GM08714 (cell line): ENCODE measurements around the gene HMG20B.
A peak's percentile ranks its signal among the peaks of the same experiment; 100 is the strongest.

ENCODE experiments used
- H3K4me3 ChIP-seq: fragments of 200-500 bp; sonication (Bioruptor generic); 2 replicates; pipeline ENCODE4 v1.5.1; 2014; ENCODE audit warnings: mild to moderate bottlenecking, low read length, inconsistent platforms
- ZNF274 ChIP-seq: IDR thresholded peaks from 2 replicates; pipeline ENCODE4 v1.6.1; 2012; ENCODE audit warnings: mild to moderate bottlenecking, low read depth, low read length

Gene HMG20B

DNA sequence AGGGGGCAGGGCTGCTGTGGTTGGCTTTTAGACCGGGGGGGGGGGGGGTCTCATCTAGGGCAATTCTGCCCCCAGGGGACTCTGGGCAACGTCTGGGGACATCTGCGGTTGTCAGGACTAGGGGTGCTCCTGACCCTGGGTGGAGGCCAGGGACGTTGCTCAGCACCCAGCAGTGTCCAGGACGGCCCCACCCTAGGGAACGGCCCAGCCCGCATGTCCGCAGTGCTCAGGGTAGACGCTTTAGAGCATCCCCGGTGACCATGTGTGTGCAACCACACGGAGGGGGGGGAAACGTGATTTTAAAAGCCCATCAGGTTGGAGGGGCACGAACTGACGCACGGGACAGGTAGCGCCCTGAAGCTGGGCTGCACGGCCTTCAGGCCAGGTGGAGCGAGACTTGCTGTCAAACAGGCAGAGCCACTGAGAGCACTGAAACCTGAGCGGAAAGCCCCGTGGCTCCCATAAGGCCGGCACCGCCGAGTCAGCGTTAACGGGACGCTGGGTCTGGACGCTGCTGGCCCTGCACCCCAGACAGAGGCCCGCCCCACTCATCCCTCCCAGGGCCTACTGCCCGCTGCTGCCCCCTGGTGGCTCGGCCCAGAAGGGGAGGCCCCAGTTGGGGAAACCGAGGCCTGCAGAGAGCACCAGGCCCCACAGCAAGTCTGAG lies 45.5 kb downstream of the HMG20B start:
- no peak overlapping the region for H3K4me3 ChIP-seq

DNA sequence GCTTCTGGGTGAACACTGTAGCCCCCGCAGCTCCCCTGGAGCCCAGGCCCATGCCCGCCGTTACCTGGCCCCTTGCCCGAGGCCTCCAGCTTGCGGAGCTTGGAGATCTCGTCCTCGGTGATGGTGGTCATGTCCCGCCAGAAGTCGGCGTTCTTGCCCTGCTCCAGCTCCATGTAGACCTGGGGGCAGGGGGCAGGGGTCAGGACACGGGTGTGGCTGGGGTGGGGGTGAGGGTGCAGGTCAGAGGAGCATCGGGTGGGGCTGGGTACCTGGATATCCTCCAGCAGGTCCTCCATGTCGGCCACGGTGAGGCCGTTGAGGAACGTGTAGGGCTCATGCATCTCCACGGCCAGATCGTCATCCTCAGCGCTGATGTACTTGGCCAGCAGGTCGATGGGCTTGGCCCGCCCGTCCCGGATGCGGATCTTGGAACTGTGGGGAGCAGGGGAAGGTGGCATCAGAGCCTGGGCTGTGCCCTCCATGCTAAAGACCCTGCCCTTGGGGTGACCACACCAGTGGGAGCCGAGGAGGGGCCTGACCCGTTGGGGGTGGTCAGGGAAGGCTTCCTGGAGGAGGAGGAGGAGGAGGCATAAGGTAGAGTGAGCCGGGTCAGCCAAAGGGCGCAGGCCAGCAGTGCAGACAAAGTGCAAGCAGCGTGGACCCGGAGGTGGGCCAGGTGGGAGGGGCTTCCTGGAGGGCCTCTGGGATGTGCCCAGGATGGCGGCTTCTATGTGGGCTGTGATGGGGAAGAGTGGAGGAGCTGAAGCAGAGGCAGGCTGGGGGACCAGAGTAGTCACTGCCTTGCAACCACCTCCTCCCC lies 46.3 kb downstream of the HMG20B start:
- no peak overlapping the region for H3K4me3 ChIP-seq
- no peak for TF ChIP-seq ZNF274

More for the DNA sequence above, 45.5 kb downstream of the HMG20B start:
- TF ChIP-seq ZNF274: no peak

DNA sequence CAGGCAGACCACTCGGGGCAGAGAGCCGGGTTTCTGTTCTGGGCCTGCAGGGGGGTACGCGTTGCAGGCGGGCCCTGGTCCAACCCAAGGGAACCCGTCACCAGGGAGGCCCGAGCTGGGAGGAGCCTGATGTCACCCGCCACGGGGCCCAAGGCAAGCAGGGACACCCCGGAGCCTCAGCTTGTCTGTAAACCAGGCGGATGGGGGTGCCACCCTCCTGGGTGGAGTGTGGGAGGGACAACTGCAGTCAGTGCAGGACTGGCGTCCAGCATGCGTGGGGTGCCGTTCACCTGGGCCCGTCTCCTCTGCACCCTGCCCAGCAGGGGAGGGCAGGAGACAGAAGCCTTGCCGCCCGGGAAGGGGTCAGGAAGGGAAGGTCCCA lies 46.9 kb downstream of the HMG20B start:
- TF ChIP-seq ZNF274: no peak
- no peak overlapping the region for H3K4me3 ChIP-seq

DNA sequence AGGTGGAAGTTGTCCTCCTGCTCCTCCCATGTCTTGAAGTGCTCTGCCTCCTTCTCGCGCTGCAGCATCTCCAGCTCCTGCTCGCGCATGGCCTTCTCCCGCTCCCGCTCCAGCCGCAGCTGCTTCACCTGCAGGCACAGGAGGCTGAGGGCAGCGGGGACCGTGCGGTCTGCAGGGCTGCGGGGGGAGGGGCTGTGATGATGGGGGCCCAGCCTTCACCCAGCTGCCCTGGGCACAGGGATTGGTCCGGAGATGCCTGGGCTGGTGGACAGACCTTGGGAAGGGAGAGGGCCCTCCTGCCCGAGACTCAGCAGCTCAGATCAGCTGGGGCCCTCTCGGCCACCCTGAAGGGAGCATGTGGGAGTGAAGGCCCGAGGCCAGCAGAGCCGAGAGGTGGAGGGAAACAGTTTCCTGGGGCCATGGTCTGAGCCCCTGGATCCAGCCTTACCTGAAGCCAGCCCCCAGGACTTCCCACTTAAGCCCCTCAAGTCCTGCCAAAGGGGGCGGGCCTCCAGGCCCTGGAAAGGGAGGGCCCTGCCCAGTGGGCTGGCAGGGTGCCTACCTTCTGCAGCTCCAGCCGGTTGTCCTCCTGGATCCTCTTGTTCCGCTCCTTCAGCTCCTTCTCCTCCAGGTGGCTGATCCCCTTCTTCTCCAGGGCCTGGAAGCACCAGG lies 47.5 kb downstream of the HMG20B start:
- no peak for TF ChIP-seq ZNF274

DNA sequence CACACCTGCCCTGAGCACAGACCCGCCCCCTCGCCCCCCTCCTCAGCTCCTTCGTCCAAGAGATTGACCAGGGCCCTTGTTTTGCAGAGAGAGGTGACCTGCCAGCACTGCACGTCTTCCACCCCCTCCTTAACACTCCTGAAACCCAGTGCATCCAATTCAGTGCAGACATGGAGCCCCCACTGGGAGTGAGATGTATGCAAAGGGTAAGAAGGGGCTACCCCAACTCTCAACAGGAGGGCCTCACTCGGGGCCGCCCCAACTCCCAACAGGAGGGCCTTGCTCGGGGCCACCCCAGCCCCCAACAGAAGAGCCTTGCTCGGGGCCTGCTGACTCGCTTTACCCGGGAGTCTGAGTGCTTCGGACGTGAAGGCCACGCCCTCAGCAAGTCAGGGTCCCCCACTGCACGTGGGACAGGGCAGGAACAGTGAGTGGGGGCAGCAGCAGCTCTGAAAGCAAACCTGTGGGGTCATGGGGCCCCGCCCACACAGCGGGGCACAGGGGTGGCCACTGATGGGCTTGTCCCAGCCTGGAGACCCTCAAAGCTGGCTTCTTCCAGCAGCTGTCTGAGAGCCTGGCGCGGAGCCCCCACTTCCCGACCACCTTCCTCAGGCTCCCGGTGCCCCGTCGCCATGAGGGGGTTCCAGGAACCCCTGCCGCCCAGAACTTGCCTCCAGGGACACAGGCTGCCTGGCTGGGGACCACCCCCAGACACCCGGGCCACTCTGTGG lies 48.2 kb downstream of the HMG20B start:
- H3K4me3 ChIP-seq: no peak overlapping the region
- no peak for TF ChIP-seq ZNF274

More for the DNA sequence above, 47.5 kb downstream of the HMG20B start:
- H3K4me3 ChIP-seq: no peak overlapping the region

DNA sequence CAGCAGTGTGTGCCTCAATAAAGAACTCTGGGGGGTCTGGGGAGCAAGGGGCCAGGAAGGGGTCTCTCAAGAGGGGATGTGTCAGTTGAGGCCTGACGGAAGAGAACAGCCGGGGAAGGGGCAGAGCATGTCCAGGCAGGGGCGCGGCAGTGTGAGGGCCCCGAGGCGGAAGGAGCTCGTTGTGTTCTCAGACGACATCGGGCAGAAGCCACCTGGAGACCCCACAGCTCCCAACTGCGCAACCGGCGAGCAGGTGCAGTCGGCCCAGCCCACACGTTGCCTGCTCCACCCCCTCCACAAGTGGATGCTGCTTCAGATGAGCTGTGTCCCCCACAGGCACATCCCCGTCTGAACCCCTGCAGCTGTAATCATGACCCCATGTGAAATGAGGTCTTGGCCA lies 48.9 kb downstream of the HMG20B start:
- TF ChIP-seq ZNF274: no peak
- no peak overlapping the region for H3K4me3 ChIP-seq

DNA sequence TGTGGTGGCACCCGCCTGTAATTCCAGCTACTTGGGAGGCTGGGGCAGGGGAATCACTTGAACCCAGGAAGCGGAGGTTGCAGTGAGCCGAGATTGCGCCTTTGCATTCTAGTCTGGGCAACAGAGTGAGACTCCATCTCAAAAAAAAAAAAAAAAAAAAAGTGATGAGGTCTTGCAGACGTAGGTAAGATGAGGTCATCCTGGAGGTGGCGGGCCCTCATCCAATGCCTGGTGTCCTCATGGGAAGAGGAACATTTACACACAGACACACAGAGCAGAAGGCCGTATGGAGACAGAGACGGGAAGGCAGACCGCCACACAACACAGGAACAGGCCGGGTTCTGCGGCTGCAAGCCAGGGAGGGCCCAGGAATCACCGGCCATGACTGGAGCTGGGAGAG lies 49.5 kb downstream of the HMG20B start:
- no peak for TF ChIP-seq ZNF274
- H3K4me3 ChIP-seq: no peak overlapping the region

DNA sequence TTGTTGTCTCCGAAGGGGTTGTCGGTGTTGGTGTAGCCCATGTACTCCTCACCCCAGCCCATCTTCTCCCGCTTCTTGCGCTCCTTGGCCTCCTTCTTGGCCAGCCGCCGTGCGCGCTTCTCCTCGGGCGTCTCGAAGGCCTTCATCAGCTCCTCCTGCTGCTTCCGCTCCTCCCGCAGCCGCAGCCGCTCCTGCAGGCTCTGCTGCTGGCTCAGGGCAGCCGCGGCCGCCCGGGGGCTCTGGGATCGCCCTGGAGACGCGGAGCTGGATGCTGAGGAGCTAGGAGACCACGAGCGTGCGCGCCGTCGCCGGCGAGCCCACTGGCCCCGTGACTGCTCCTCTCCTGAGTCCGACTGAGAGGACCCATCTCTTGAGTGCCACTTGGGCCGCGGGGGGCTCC lies 51.0 kb downstream of the HMG20B start:
- no peak for TF ChIP-seq ZNF274
- H3K4me3 ChIP-seq: no peak overlapping the region

DNA sequence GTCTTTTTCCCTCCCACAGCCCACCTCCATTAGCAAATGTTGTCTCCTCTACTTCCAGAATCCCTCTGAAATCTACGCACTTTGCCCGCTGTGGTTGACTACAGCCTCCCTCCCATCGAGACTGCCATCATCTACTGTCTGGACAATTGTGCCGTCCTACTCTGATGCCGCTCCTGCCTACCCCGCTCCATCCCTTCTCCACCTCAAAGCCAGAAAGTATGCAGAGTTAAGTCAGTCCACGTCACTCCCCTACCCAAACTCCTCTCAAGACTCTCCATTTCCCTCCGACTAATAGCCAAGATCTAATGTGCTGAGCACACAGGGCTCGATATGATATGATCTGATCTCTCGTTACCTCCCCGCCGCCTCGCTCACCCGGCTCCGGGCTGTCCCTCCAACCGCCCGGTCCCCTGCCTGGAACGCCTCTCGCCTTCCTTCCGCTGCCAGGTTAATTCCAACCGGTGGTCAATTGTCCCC lies 53.3 kb downstream of the HMG20B start:
- H3K4me3 ChIP-seq: peak overlapping the region; percentile 96

DNA sequence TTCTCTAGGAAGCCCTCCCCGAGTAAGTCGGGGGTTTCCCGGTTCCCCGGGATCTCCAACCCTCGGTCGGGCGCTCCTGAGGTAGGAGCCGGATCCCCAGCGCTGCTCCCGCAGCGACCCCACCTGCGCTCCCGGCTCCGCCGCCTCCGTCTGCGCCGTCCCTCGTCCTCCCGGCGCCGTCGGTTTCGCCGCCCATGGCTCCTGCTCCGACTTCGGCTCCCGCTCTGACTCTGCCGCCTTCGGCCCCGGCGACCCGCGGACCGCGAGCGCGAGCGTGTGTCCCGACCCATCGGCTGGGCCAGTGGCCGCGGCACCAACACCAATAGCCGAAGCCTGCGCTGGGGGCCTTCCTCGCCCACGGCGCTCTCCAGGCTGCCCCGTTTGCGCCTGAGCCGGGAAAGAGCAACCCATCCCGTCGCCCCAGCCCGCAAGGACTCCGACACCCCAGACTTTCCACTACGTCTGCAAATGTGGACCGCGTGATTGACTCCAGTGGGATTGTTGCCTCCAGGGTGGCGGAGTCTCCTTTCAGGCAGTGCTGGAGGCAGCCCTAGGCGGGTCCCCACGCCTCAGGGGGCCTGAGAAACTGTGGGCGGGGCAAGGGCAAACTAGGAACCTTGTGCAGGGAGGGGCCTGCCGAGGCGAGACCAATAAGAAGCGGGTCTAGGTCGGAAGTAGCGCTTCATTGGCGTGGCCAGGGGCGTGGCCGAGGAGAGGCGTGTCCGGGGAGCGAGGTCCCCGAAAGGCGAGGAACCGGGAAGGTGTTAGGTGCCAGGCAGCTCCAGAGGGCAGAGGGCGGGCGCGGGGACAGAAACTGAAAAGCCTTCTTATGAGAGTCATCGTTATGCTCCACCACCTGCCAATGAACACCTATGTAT lies 54.0 kb downstream of the HMG20B start, which contains the start of gene CACTIN:
CACTIN (minus strand) TSS at position 318 of the 878 bp plus-strand sequence; CDS start at position 290, 28 bp downstream.
- TF ChIP-seq ZNF274: no peak
- peak within 1 kb of the TSS; percentile 96 for H3K4me3 ChIP-seq

More for the DNA sequence above, 53.3 kb downstream of the HMG20B start:
- no peak for TF ChIP-seq ZNF274

DNA sequence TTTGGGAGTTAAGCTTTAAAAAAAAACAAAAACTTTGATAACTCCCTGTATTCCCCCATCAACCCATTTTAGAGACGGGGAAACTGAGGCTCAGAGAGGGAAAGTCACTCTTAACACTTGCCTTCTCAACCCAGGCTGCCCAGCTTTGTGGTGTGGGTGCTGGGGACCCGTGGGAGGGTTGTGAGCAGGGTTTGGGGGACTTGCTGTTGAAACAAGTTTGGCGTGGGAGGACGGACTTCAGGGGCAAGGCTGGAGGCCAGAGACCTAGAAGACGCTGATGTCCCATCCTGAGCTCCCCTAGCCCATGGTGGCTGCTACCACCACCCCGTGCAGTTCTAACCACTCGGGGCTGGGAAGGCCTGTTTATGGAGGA lies 54.6 kb downstream of the HMG20B start:
- H3K4me3 ChIP-seq: no peak overlapping the region; the same call in 1 of the 2 replicates
- TF ChIP-seq ZNF274: no peak
